Fibroblast of villous mesenchyme (primary cell): ENCODE results near the gene UGT1A6. TPM values are rescaled to one million over a fixed set of nuclear protein-coding genes. Genes with fewer than 3 reads are reported as not detected.

Experiments
- DNase-seq: peaks from one replicate; pipeline ENCODE4 v3.0.0-alpha.2; 2010; ENCODE audit warnings: low read depth
- H3K4me3 ChIP-seq: 2 replicates; pipeline ENCODE4 v1.5.1; 2011; ENCODE audit warnings: low read depth, mild to moderate bottlenecking, low read length
- total RNA-seq: library from RNA; depleted of rRNA; stranded (reverse); fragments of >200 nt; gene quantifications from 2 replicates; pipeline ENCODE4 v1.2.3, GENCODE V29; 2012
- TF ChIP-seq, protein P1 (sequence below): IDR thresholded peaks from 2 replicates; pipeline ENCODE4 v1.5.1; 2012; ENCODE audit warnings: low read depth, mild to moderate bottlenecking, low read length; ENCODE audit not compliant: insufficient read depth

UGT1A6 gene
- total RNA-seq, 1 donor: not detected

DNA sequence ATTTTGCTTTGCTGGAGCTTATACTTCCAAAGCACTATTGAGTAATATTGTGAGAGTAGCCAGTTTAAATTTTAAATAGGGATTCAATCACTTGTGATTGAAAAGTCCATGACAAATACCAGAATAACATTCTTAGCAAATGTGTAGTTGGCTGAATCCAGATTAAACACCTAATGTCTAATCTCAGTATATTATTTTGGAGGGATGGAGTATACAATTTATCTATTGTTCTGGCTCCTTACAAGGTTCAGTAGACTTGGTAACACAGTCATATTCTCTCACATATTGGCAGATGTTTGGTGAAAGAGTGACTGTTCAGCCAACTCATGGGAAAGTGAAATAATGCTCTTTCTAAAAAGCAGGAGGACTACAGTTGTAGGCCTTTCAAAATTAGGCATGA lies 18.8 kb upstream of the UGT1A6 start:
- no peak overlapping the region for H3K4me3 ChIP-seq
- DNase-seq: no peak
- TF ChIP-seq, protein P1, sequence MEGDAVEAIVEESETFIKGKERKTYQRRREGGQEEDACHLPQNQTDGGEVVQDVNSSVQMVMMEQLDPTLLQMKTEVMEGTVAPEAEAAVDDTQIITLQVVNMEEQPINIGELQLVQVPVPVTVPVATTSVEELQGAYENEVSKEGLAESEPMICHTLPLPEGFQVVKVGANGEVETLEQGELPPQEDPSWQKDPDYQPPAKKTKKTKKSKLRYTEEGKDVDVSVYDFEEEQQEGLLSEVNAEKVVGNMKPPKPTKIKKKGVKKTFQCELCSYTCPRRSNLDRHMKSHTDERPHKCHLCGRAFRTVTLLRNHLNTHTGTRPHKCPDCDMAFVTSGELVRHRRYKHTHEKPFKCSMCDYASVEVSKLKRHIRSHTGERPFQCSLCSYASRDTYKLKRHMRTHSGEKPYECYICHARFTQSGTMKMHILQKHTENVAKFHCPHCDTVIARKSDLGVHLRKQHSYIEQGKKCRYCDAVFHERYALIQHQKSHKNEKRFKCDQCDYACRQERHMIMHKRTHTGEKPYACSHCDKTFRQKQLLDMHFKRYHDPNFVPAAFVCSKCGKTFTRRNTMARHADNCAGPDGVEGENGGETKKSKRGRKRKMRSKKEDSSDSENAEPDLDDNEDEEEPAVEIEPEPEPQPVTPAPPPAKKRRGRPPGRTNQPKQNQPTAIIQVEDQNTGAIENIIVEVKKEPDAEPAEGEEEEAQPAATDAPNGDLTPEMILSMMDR: no peak

DNA sequence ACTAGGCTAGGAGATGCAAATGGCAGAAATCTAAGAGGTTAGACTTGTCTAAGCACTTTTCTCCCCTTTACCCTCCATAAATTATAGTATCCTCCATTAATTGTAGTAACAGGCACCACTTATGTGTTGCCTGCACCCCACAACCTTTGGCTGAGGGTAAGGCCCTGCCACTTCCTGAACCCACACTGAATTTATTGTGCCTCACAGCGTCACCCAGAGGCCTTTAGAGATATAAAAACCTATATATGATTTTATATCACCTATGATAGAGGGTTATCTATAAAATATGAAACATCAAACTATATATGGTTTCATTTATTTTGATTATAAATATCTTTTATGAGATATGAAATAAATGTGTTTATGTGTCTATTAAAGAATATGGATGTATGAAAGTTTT lies 18.4 kb upstream of the UGT1A6 start:
- DNase-seq: no peak
- no peak overlapping the region for H3K4me3 ChIP-seq
- TF ChIP-seq, protein P1: no peak

DNA sequence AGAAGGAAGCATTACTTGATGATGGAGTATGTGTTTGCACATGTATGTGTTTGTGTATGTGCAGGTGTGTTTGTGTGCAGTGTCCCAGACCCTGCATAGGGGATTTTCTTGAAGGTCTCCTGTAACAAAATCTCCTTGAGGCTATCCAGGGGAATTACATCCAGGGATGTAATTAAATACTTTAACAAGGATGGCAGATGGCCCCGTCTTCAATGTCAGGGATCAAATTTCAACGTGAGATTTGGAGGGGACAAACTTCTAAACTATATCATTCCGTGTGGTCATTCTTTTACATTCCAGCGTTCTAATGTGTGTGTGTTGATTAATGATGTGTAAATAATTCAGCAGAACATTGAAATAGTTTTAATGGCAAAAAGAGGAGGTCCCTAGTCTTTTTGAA lies 17.7 kb upstream of the UGT1A6 start:
- DNase-seq: no peak
- TF ChIP-seq, protein P1: no peak

DNA sequence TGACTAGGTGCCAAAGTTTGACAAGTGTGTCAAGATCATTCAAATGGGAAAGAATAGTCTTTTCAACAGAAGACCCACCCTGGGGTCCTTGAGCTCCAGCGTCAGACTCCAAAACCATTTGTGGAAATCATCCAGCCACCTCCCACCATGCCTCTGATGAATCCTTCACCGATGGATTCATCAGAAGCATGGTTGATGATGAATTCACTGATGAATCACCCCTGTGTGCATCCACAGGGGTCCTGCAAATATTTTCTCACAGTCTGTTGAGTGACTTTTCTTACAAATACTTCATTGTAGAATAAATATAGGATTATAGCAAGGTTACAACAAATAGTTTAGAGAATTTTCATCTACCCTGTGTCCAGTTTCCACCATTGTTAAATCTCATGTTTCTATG lies 16.6 kb upstream of the UGT1A6 start:
- no peak for DNase-seq
- TF ChIP-seq, protein P1: no peak
- no peak overlapping the region for H3K4me3 ChIP-seq

More for the DNA sequence above, 17.7 kb upstream of the UGT1A6 start:
- H3K4me3 ChIP-seq: no peak overlapping the region

- TF ChIP-seq, protein P1: no peak
- H3K4me3 ChIP-seq: no peak overlapping the region
- DNase-seq: no peak
Measured at GRCh38 chr2:233679196-233679595, 13.5 kb upstream of the UGT1A6 start.

DNA sequence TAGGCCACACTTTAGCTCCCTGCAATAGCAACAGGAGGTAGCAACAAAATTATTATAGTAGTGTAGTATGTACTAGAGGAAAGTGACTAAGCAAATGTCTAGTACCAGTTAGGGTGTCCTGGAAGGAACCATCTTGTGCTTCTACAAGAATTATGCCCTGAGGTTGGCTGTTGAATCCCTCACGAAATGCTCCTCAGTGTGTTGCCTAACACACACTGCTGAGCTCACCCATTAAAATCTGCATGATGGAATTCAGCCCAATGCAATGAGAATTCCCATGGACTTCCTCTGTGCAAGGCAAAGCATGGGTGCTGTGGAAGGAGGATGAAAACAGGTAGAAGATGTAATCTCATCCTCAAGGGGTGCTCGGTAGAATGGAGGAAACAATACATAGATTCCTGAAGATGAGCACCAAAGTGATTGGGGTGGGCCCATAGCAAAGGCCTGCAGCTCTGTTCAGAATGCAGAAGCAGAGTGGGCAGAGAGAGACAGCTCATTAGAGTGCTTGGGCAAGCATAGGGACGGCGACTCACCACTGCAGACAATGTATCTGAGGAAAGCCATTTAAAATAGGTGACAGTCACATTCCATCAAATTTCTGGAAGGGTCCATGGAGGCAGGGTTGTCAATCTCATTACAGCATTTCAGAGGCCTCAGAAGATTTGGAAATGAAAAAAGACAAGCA lies 12.2 kb upstream of the UGT1A6 start:
- no peak for DNase-seq
- no peak overlapping the region for H3K4me3 ChIP-seq
- TF ChIP-seq, protein P1: no peak
